PFSK-1 (cell line): ENCODE data around the gene ARHGEF5.

Experiments
- FOXP2 ChIP-seq: optimal IDR thresholded peaks from 2 replicates; pipeline ENCODE3; 2011; ENCODE audit warnings: borderline replicate concordance, control low read depth, inconsistent platforms; ENCODE audit not compliant: insufficient read depth; ENCODE audit errors: extremely low read length, extremely low read depth
- POLR2AphosphoS5 ChIP-seq: IDR thresholded peaks from 2 replicates; pipeline ENCODE4 v1.6.1; 2012; ENCODE audit warnings: low read depth, mild to moderate bottlenecking, control low read depth, low read length, moderate library complexity
- SIN3A ChIP-seq: IDR thresholded peaks from 2 replicates; pipeline ENCODE4 v1.6.1; 2012; ENCODE audit warnings: mild to moderate bottlenecking, low read length, moderate library complexity, borderline replicate concordance; ENCODE audit not compliant: insufficient read depth
- TAF1 ChIP-seq: IDR thresholded peaks from 2 replicates; pipeline ENCODE4 v1.6.1; 2012; ENCODE audit warnings: low read length, control low read depth, borderline replicate concordance; ENCODE audit not compliant: insufficient read depth
- TF ChIP-seq, protein P1 (sequence below), 2 experiments: IDR thresholded peaks; 2 replicates each; pipeline versions ENCODE4 v1.6.1 to v1.8.0; 2011 to 2012; ENCODE audit warnings: low read depth in 2 of 2, low read length in 2 of 2, control low read depth in 1 of 2, inconsistent platforms in 1 of 2, mild to moderate bottlenecking in 1 of 2, moderate library complexity in 1 of 2; ENCODE audit not compliant: insufficient read depth in 1 of 2

ARHGEF5 gene

DNA sequence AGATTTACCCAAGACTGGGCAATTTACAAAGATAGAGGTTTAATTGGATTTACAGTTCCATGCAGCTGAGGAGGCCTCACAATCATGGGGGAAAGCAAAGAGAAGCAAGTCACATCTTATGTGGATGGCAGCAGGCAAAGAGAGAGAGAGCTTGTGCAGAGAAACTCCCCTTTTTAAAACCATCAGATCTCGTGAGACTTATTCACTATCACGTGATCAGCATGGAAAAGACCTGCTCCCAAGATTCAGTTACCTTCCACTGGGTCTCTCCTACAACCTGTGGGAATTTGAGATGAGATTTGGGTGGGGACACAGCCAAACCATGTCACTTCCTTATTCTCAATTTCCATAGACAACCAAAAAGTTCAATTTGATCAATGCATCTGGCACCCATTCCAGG, 73.2 kb downstream of the ARHGEF5 start:
- TF ChIP-seq POLR2AphosphoS5 (no peak), SIN3A (no peak), FOXP2 (no peak), TAF1 (no peak)
- TF ChIP-seq, protein P1, sequence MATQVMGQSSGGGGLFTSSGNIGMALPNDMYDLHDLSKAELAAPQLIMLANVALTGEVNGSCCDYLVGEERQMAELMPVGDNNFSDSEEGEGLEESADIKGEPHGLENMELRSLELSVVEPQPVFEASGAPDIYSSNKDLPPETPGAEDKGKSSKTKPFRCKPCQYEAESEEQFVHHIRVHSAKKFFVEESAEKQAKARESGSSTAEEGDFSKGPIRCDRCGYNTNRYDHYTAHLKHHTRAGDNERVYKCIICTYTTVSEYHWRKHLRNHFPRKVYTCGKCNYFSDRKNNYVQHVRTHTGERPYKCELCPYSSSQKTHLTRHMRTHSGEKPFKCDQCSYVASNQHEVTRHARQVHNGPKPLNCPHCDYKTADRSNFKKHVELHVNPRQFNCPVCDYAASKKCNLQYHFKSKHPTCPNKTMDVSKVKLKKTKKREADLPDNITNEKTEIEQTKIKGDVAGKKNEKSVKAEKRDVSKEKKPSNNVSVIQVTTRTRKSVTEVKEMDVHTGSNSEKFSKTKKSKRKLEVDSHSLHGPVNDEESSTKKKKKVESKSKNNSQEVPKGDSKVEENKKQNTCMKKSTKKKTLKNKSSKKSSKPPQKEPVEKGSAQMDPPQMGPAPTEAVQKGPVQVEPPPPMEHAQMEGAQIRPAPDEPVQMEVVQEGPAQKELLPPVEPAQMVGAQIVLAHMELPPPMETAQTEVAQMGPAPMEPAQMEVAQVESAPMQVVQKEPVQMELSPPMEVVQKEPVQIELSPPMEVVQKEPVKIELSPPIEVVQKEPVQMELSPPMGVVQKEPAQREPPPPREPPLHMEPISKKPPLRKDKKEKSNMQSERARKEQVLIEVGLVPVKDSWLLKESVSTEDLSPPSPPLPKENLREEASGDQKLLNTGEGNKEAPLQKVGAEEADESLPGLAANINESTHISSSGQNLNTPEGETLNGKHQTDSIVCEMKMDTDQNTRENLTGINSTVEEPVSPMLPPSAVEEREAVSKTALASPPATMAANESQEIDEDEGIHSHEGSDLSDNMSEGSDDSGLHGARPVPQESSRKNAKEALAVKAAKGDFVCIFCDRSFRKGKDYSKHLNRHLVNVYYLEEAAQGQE (IDR thresholded peaks at IDR 0.05; ENCODE audit: insufficient read depth in 1 of 2, low read depth in 2 of 2, low read length in 2 of 2), result no peak
